ENCODE results near the gene TSC2. TPM values are rescaled to one million over a fixed set of nuclear protein-coding genes. Genes with fewer than 3 reads are reported as not detected.

TSC2 gene
- total RNA-seq, result 30.6 and 31.3 TPM in 2 replicates

DNA sequence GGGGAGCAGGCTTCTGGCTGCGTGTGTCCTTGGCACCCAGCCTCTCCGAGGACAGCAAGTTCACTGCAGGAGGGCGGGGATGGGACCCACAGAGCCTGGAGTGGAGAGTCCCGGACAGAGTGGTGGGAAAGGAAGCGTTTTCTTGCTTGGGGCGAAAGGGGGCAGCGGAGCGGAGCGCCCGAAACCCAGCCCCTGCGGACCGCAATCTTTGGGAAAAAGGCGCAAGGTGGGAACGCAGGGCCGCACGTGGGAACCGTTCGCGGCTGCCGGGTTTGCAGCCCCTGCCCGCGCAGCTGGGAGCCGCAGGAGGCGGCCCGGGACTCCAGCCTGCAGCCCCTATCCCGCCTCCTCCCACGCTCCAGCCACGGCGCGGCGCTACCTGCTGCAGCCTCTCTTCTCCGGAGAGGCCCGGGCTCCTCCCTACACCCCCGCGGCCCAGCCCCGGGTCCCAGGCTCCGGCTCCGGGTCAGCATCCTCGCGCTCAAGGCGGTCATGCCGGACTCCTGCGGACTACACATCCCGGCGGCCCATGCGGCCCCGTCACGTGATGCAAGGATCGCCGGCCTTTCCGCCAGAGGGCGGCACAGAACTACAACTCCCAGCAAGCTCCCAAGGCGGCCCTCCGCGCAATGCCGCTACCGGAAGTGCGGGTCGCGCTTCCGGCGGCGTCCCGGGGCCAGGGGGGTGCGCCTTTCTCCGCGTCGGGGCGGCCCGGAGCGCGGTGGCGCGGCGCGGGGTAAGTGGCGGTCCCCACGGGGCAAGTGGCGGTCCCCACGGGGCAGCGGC, at the start of gene TSC2, which contains the start of gene NTHL1:
TSS of gene TSC2 (plus strand) at position 656 of the 786 bp plus-strand sequence. CDS start 631 bp downstream, outside the sequence.
TSS of gene NTHL1 (minus strand) at position 505 of the 786 bp plus-strand sequence. CDS start at position 494, 11 bp downstream.

DNA sequence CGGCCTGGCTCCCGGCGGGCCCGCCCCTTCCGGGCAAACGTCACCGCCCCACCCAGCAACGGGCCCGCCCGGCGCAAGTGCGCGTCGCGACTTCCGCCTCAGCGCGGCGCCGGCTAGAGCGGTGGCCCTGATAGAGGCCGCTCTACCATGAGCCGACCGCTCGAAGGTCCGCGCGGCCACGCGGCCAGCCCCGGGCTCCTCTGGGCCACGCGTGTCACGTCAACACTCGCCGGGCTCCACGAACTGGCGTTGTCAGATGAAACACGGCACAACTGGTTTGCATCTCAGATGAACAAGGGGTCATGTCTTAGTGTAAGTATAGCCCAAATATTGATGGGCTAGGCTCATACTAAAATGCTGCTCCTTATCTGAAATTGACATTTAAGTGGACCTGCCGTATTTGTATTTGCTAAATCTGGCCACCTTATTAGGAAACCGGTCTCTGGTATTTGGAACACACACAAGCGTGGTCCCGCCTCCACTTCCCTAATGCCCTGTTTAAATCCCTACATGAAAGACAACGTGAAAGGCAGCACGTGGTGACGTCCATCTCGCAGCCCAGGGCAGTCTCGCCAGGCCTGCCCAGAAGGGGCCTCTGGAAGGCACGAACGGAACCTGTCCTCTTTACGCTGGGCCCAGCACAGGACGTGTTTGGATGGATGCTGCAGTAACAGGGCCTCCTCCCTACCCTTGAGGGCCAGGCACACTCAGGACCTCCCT, 37.8 kb upstream of the TSC2 start, which contains the start of gene ZNF598:
TSS of gene ZNF598 (minus strand) at position 31 of the 720 bp plus-strand sequence.

DNA sequence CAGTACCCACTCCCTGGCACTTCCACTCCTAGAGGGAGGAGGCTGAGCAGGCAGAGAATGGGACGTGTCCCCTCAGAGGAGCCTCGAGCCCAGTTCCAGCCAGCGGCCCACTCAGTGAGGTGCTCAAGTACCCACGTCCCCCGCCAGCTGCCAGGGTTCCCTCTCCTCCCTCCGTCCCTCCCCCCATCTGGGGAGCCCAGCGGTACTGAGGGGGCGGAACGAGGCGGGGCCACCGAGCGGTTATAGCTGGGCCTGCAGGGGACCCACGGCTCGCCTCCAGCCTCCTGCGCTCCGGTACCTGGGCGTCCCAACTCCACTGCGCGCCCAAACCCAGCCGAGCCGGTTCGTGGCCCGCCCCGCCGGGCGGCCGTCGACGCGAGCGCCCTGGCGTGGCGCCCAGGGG, 28.3 kb upstream of the TSC2 start, which contains the start of gene NPW:
TSS of gene NPW (plus strand) at position 268 of the 403 bp plus-strand sequence.

DNA sequence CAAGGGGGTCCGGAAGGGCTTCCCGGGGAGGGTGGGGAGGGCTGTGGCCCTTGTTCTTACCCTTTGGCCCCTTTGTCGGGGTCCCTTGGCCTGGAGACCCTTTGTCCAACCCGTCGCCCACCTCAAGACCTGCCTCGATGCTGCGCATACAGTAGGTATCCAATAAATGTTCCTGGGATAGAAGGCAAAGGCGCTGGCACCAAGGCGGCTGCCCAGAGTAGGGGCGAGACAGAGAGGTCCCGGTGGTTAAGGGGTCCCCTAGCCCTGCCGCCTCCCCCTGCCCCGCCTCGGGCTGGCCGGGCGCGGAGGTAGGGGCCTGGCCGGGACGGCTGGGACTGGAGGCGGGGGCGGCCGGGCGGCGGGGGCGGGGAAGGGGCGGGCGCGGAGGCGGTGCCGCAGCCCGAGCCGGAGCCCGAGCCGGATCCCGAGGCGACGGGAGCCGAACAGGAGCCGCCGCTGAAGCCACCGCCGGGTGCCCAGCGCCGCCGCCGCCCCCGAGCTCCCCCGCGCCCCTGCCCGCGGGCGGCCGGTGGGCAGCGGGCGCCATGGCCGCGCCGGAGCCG, 21.2 kb upstream of the TSC2 start, which contains the start of gene NHERF2:
TSS of gene NHERF2 (plus strand) at position 442 of the 563 bp plus-strand sequence. CDS start at position 546, 104 bp downstream.

DNA sequence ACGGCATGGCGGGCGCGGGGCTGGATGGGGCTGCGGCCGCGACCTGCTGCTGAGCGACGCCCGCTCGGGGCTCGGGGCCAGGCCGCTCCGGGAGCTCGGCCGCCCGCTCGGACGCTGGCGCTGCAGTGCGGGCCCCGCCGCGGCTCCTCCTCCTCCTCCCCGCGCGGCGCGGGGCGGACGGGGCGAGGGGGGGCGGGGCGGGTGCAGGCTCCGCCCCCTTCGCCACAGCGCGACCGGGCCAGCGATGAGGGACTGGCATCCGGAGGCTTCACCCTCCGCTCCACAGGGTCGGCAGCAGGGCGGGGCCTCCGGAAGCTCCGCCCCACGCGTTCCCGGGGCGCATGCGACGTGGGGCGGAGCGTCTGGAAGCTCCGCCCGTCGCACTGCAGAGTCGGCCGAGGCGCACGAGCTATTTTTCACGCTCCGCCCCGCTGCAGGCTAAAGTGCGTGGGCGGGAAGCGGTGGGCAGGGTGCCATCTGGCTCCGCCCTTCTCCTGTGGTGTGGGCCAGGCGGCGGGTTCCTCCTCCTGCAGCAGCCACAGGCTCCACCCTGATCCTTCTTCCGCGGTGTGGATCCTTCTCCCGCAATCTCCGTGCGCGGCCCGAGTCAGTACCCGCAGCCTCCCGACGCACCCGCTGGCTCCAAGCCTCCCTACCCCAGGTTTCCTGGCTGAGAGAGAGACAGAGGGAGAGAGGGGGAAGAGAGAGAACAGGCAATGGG, 88.1 kb downstream of the TSC2 start, which contains the start of gene PKD1:
TSS of gene PKD1 (minus strand) at position 129 of the 721 bp plus-strand sequence. CDS start 209 bp downstream, outside the sequence.

Other genes starting within 250 kb of the TSC2 start
- 68.2 and 75.2 TPM in 2 replicates for gene HAGH, start 221.2 kb upstream of the TSC2 start, total RNA-seq
- gene FAHD1, start 220.8 kb upstream of the TSC2 start, total RNA-seq, result 56.5 and 106 TPM in 2 replicates
- 0.24 TPM in 1 of 2 replicates, not detected in the other for gene MEIOB, start 175.8 kb upstream of the TSC2 start, total RNA-seq
- gene HS3ST6, start 129.6 kb upstream of the TSC2 start, total RNA-seq, result 0.24 TPM in 1 of 2 replicates, not detected in the other
- 0.85 and 1.9 TPM in 2 replicates for gene MSRB1, start 104.8 kb upstream of the TSC2 start, total RNA-seq
- 0.24 TPM in 1 of 2 replicates, not detected in the other for gene RPL3L, start 93.3 kb upstream of the TSC2 start, total RNA-seq
- gene NDUFB10, start 88.4 kb upstream of the TSC2 start, total RNA-seq, result 114 and 124 TPM in 2 replicates
- 2,434 and 3,731 TPM in 2 replicates for gene RPS2, start 83.2 kb upstream of the TSC2 start, total RNA-seq
- gene RNF151, start 81.1 kb upstream of the TSC2 start, total RNA-seq, result 0.85 TPM in 1 of 2 replicates, not detected in the other
- 65.9 and 82.9 TPM in 2 replicates for gene TBL3, start 75.9 kb upstream of the TSC2 start, total RNA-seq
- 1.2 and 2.6 TPM in 2 replicates for gene NOXO1, start 66.5 kb upstream of the TSC2 start, total RNA-seq
- gene GFER, start 63.8 kb upstream of the TSC2 start, total RNA-seq, result 8.9 and 24.9 TPM in 2 replicates
- 4.7 and 4.8 TPM in 2 replicates for gene SYNGR3, start 58.0 kb upstream of the TSC2 start, total RNA-seq
- gene ZNF598, start 38.2 kb upstream of the TSC2 start, total RNA-seq, result 28.0 and 31.8 TPM in 2 replicates
- under 0.01 and 1.4 TPM in 2 replicates for gene NPW, start 28.2 kb upstream of the TSC2 start, total RNA-seq
- 12.8 and 17.1 TPM in 2 replicates for gene NHERF2, start 21.1 kb upstream of the TSC2 start, total RNA-seq
- gene NTHL1, start 151 bp upstream of the TSC2 start, total RNA-seq, result 32.8 and 45.6 TPM in 2 replicates
- gene PKD1, start 87.9 kb downstream of the TSC2 start, total RNA-seq, result 74.2 and 96.1 TPM in 2 replicates
- gene RAB26, start 100.6 kb downstream of the TSC2 start, total RNA-seq, result 0.48 and 1.7 TPM in 2 replicates
- 60.2 and 78.9 TPM in 2 replicates for gene TRAF7, start 107.8 kb downstream of the TSC2 start, total RNA-seq
- gene CASKIN1, start 148.6 kb downstream of the TSC2 start, total RNA-seq, result 0.43 and 0.96 TPM in 2 replicates
- 19.2 and 26.0 TPM in 2 replicates for gene MLST8, start 157.5 kb downstream of the TSC2 start, total RNA-seq
- 0.24 and 1.3 TPM in 2 replicates for gene BRICD5, start 162.9 kb downstream of the TSC2 start, total RNA-seq
- gene PGP, start 166.9 kb downstream of the TSC2 start, total RNA-seq, result 14.5 and 19.0 TPM in 2 replicates
- 26.0 and 32.0 TPM in 2 replicates for gene E4F1, start 175.6 kb downstream of the TSC2 start, total RNA-seq
- not detected in 2 replicates for gene DNASE1L2, start 188.5 kb downstream of the TSC2 start, total RNA-seq
- 51.8 and 119 TPM in 2 replicates for gene ECI1, start 203.6 kb downstream of the TSC2 start, total RNA-seq
- 79.5 and 80.2 TPM in 2 replicates for gene RNPS1, start 220.1 kb downstream of the TSC2 start, total RNA-seq

Measured in tracheal epithelial cell (primary cell).